PC-9 (cell line): Measurements from ENCODE around the gene ADAM8.

Experiments
- EZH2 ChIP-seq: fragments of 200-600 bp; sonication (generic); IDR thresholded peaks from 2 replicates; pipeline ENCODE4 v1.8.0; 2017; ENCODE audit warnings: antibody characterized with exemption, low read depth
- TF ChIP-seq, protein P1 (sequence below): fragments of 200-600 bp; sonication (generic); conservative IDR thresholded peaks from 2 replicates; pipeline ENCODE4 v1.6.1; 2017; ENCODE audit warnings: mixed run types, antibody characterized with exemption, mild to moderate bottlenecking, moderate library complexity

DNA sequence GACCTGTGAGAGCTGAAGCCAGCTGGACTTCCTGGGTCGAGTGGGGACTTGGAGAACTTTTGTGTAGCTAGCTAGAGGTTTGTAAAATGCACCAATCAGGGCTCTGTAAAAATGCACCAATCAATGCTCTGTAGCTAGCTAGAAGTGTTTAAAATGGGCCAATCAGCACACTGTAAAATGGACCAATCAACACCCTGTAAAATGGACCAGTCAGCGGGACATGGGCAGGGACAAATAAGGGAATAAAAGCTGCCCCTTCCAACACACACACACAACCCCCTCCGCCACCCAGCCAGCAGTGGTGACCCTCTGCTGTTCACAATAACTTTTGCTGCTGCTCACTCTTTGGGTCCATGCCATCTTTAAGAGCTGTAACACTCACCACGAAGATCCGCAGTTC, 39.2 kb upstream of the ADAM8 start:
- TF ChIP-seq, protein P1, sequence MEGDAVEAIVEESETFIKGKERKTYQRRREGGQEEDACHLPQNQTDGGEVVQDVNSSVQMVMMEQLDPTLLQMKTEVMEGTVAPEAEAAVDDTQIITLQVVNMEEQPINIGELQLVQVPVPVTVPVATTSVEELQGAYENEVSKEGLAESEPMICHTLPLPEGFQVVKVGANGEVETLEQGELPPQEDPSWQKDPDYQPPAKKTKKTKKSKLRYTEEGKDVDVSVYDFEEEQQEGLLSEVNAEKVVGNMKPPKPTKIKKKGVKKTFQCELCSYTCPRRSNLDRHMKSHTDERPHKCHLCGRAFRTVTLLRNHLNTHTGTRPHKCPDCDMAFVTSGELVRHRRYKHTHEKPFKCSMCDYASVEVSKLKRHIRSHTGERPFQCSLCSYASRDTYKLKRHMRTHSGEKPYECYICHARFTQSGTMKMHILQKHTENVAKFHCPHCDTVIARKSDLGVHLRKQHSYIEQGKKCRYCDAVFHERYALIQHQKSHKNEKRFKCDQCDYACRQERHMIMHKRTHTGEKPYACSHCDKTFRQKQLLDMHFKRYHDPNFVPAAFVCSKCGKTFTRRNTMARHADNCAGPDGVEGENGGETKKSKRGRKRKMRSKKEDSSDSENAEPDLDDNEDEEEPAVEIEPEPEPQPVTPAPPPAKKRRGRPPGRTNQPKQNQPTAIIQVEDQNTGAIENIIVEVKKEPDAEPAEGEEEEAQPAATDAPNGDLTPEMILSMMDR: no peak
- TF ChIP-seq EZH2: no peak
